Uterus (tissue), 4 donors: ENCODE data around the gene ANKRD24. TPM values are rescaled to one million over a fixed set of nuclear protein-coding genes. Genes with fewer than 3 reads are reported as not detected.
"Not testable (repeated sequence)": the region's sequence is repeated elsewhere in the genome, so short reads cannot be mapped to it uniquely, and the experiment has no call there.

Experiments used
- DNase-seq, 2 donors: peaks; one replicate each; pipeline ENCODE4 v3.0.0-alpha.2; 2019 to 2020
- H3K27ac ChIP-seq, 2 donors: fragments of 200-600 bp; sonication (generic); 1 replicate in 1 of 2; 2 replicates in 1 of 2; pipeline ENCODE4 v1.5.1; 2016 to 2018
- H3K27me3 ChIP-seq, 2 donors: fragments of 200-600 bp; sonication (generic); one replicate each; pipeline ENCODE4 v1.5.1; 2018 to 2019; ENCODE audit warnings: control low read depth in 1 of 2
- H3K36me3 ChIP-seq, 2 donors: fragments of 200-600 bp; sonication (generic); one replicate each; pipeline ENCODE4 v1.5.1; 2019; ENCODE audit warnings: control low read depth in 1 of 2
- H3K4me1 ChIP-seq, 2 donors: fragments of 200-600 bp; sonication (generic); one replicate each; pipeline ENCODE4 v1.5.1; 2018 to 2019; ENCODE audit warnings: control low read depth in 1 of 2
- H3K4me3 ChIP-seq, 2 donors: fragments of 200-600 bp; sonication (generic); 1 replicate in 1 of 2; 2 replicates in 1 of 2; pipeline ENCODE4 v1.5.1; 2018 to 2019; ENCODE audit warnings: mild to moderate bottlenecking in 1 of 2
- H3K9me3 ChIP-seq, 2 donors: fragments of 200-600 bp; sonication (generic); one replicate each; pipeline ENCODE4 v1.5.1; 2019; ENCODE audit warnings: control low read depth in 1 of 2
- POLR2A ChIP-seq, 2 donors: fragments of 450-650 bp; IDR thresholded peaks; one replicate each; pipeline ENCODE4 v1.6.1; 2016; ENCODE audit warnings: antibody characterized with exemption in 2 of 2, mild to moderate bottlenecking in 1 of 2, moderate library complexity in 1 of 2
- intact Hi-C: fragments of 100-400 bp; cut with DNase I; formaldehyde crosslinking; loops from one replicate; pipeline ENCODE4 v1.15.1; 2023; ENCODE audit warnings: low total_unique reads
- total RNA-seq, 4 donors: library from RNA; depleted of rRNA in 3 of 4; stranded (reverse); fragments of >200 nt in 3 of 4; gene quantifications; one replicate each; pipeline versions ENCODE4 v1.1.0 to v1.2.4, GENCODE V29; 2014 to 2023
- TF ChIP-seq, protein P1 (sequence below), 4 experiments: fragments of 200-600 bp in 2 of 4; fragments of 450-650 bp in 2 of 4; sonication (generic) in 2 of 4; IDR thresholded peaks; one replicate each; pipeline ENCODE4 v1.5.1; 2016 to 2019; ENCODE audit warnings: antibody characterized with exemption in 4 of 4, mild to moderate bottlenecking in 2 of 4, moderate library complexity in 1 of 4
- donor health status: DM: yes; HTN: yes; CAD: no.

ANKRD24 gene
- total RNA-seq, 4 donors from 2014 or later = 0.64 to 1.8 (median 1.2) TPM; not detected in 1

DNA sequence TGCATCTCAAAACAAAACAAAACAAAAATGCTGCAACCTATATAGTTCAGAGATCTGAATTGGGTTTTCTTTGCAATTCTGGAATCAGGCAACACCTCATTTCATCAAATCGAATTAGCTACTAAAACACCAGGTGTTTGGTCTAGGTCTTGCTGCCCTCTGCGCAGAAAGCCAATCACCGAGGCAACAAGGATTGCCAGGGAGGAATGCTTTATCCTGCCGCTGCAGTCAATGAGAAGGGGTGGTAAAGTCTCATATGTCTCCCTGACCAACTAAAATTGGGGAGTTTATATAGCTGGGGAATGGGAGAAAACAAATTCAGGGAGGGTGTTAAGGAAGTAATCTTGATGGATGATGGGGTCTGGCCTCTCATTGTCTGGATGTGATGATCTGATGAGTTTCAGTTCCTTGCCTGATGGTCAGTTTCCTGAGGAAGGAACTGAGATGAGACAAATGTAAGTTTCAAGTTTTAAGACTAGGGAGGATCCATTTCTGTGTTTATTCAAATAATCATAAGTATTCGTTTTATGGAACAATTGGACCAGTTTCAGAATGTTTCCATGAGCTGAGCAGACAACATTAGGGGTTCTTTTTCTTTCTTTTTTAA, 59.4 kb downstream of the ANKRD24 start:
- H3K9me3 ChIP-seq = no peaks in the 10 kb centered on the region
- no peak overlapping the region for H3K4me3 ChIP-seq
- H3K27ac ChIP-seq = no peak overlapping the region
- no peaks in the 10 kb centered on the region for H3K36me3 ChIP-seq
- H3K4me1 ChIP-seq = no peaks in the 10 kb centered on the region
- no peaks in the 10 kb centered on the region for H3K27me3 ChIP-seq
- intact Hi-C loops = no loop called here
- DNase-seq = no peak
- no peak for TF ChIP-seq POLR2A (IDR thresholded peaks at IDR 0.05)
- TF ChIP-seq, protein P1, sequence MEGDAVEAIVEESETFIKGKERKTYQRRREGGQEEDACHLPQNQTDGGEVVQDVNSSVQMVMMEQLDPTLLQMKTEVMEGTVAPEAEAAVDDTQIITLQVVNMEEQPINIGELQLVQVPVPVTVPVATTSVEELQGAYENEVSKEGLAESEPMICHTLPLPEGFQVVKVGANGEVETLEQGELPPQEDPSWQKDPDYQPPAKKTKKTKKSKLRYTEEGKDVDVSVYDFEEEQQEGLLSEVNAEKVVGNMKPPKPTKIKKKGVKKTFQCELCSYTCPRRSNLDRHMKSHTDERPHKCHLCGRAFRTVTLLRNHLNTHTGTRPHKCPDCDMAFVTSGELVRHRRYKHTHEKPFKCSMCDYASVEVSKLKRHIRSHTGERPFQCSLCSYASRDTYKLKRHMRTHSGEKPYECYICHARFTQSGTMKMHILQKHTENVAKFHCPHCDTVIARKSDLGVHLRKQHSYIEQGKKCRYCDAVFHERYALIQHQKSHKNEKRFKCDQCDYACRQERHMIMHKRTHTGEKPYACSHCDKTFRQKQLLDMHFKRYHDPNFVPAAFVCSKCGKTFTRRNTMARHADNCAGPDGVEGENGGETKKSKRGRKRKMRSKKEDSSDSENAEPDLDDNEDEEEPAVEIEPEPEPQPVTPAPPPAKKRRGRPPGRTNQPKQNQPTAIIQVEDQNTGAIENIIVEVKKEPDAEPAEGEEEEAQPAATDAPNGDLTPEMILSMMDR (IDR thresholded peaks at IDR 0.05) = no peak

DNA sequence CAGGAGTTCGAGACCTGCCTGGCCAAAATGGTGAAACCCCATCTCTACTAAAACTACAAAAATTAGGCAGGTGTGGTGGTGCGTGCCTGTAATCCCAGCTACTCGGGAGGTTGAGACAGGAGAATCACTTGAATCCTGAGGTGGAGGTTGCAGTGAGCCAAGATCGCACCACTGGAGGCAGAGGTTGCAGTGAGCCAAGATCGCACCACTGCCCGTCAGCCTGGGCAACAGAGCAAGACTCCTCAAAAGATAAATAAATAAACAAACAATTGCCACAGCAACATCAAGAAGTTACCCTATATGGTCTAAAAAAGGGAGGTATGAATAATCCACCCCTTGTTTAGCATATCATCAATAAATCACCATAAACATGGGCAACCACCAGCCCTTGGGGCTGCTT, 63.4 kb downstream of the ANKRD24 start:
- H3K27ac ChIP-seq, H3K9me3 ChIP-seq, H3K27me3 ChIP-seq, H3K4me3 ChIP-seq, DNase-seq, H3K4me1 ChIP-seq, H3K36me3 ChIP-seq, intact Hi-C loops: not testable (repeated sequence)

DNA sequence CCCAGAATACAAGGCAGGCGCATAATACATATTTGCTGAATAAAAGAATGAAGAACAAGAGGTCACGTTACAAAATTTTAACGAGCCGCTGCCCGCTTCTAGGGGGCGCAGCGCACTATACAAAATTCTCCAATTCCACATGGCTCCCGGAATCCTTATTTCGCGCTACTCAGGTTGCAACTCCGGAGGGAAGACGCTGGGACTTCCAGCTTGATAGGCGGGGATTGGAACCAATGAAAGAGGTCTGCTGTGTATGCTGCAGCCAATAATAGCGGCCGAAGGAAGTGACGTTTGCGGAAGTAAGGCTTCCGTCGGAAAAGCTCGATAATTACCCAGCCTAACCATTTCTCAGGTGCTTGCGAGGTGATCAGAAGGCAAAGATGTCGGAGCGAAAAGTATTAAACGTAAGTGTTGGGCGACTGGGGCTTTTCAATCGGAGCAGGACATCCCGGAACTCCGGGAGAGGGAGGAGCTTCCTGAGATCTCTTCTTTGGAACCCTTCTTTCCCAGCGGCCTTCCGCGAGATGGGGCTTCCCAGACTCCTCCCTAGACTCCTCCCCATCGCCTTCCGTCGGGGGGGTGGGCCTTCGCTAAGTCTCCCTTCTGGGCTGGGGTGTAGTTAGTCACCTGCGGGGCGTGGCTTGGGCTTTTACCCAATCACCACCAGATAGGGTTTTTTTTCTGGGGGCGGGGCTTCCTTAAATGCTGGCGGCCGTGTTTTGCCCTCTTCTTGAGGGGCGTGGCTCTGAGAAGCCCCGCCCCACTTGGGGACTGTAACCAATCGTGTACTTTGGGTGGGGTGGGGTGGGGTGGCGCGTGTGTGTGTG, 64.5 kb downstream of the ANKRD24 start, which contains the start of gene YJU2:
Gene YJU2 (plus strand): TSS at position 314 of the 827 bp plus-strand sequence. CDS start 67 bp downstream, at position 381.
- H3K27me3 ChIP-seq = no peaks in the 10 kb centered on the region
- no peaks in the 10 kb centered on the region for H3K36me3 ChIP-seq
- peak; percentile 97 to 99 for DNase-seq
- no peaks in the 10 kb centered on the region for H3K4me1 ChIP-seq
- intact Hi-C loops = no loop called here
- H3K4me3 ChIP-seq = peak within 1 kb of the TSS; percentile 64 to 94
- TF ChIP-seq, protein P1 (IDR thresholded peaks at IDR 0.05) = peak; percentile 23 to 47 (median 38)
- peak; percentile 36 to 44 for TF ChIP-seq POLR2A (IDR thresholded peaks at IDR 0.05)
- H3K9me3 ChIP-seq = no peaks in the 10 kb centered on the region
- peak within 1 kb of the TSS; percentile 92 to 99 for H3K27ac ChIP-seq

- intact Hi-C loops = no loop called here
- H3K4me3 ChIP-seq = no peak overlapping the region
- no peaks in the 10 kb centered on the region for H3K4me1 ChIP-seq
- no peaks in the 10 kb centered on the region for H3K36me3 ChIP-seq
- no peak overlapping the region for H3K27ac ChIP-seq
- peaks cover 0 to 10% of the 10 kb centered on the region in 2 donors for H3K9me3 ChIP-seq
- no peak for DNase-seq
- H3K27me3 ChIP-seq = no peaks in the 10 kb centered on the region
- TF ChIP-seq, protein P1 (IDR thresholded peaks at IDR 0.05) = no peak
- no peak for TF ChIP-seq POLR2A (IDR thresholded peaks at IDR 0.05)
These were observed 74.1 kb downstream of the ANKRD24 start for GRCh38 chr19:4256563-4256962.

DNA sequence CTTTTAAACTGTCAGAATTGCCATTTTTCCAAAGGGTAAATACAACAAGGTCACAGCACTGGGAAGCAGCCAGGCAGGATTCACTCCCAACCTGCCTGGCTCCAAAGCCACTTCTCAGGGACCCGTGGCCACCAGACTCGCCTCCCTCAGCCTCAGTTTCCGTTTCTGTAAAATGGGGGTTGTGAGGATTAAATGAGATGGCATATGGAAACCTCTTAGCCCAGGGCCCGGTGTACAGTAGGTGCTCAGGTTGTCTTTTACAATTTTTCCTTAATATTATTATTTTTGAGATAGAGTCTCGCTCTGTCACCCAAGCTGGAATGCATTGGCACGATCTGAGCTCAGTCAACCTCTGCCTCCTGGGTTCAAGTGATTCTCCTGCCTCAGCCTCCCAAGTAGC, 74.5 kb downstream of the ANKRD24 start:
- no peaks in the 10 kb centered on the region for H3K27me3 ChIP-seq
- no peak for TF ChIP-seq POLR2A (IDR thresholded peaks at IDR 0.05)
- TF ChIP-seq, protein P1 (IDR thresholded peaks at IDR 0.05) = no peak
- H3K4me1 ChIP-seq = no peaks in the 10 kb centered on the region
- no peak overlapping the region for H3K4me3 ChIP-seq
- peaks cover 0 to 10% of the 10 kb centered on the region in 2 donors for H3K9me3 ChIP-seq
- intact Hi-C loops = no loop called here
- DNase-seq = no peak
- H3K36me3 ChIP-seq = no peaks in the 10 kb centered on the region
- no peak overlapping the region for H3K27ac ChIP-seq
